Gastroesophageal sphincter (tissue), 4 donors: ENCODE measurements around the gene SUGCT. TPM values are rescaled to one million over a fixed set of nuclear protein-coding genes. Genes with fewer than 3 reads are reported as not detected.

Experiments
- ATAC-seq: fragments of 150-250 bp; one replicate; pipeline ENCODE4 v1.9.1; 2016; ENCODE audit warnings: mild to moderate bottlenecking, moderate library complexity
- H3K27ac ChIP-seq, 4 donors: fragments of 200-600 bp; sonication (generic) in 3 of 4; 1 replicate in 3 of 4; 2 replicates in 1 of 4; pipeline ENCODE4 v1.5.1; 2016 to 2019
- H3K27me3 ChIP-seq: fragments of 200-600 bp; sonication (generic); one replicate; pipeline ENCODE4 v1.5.1; 2019
- H3K36me3 ChIP-seq, 2 donors: fragments of 200-600 bp; sonication (generic); one replicate each; pipeline ENCODE4 v1.5.1; 2019; ENCODE audit warnings: control low read depth in 1 of 2
- H3K4me1 ChIP-seq, 3 donors: fragments of 200-600 bp; sonication (generic); 1 replicate in 2 of 3; 2 replicates in 1 of 3; pipeline ENCODE4 v1.5.1; 2016 to 2019; ENCODE audit warnings: control low read depth in 2 of 3
- H3K4me3 ChIP-seq, 2 donors: fragments of 200-600 bp; sonication (generic); one replicate each; pipeline ENCODE4 v1.5.1; 2019; ENCODE audit warnings: mild to moderate bottlenecking in 1 of 2, moderate library complexity in 1 of 2
- H3K9me3 ChIP-seq, 3 donors: fragments of 200-600 bp; sonication (generic); one replicate each; pipeline ENCODE4 v1.5.1; 2017 to 2019; ENCODE audit warnings: control low read depth in 2 of 3
- CTCF ChIP-seq, 4 experiments: fragments of 200-600 bp in 2 of 4; fragments of 450-650 bp in 2 of 4; sonication (generic) in 1 of 4; IDR thresholded peaks; one replicate each; pipeline ENCODE4 v1.5.1; 2017 to 2019; ENCODE audit warnings: antibody characterized with exemption in 4 of 4, mild to moderate bottlenecking in 2 of 4, moderate library complexity in 2 of 4
- EP300 ChIP-seq: sonication (generic); formaldehyde crosslinking; IDR thresholded peaks from one replicate; pipeline ENCODE4 v1.6.1; 2017; ENCODE audit warnings: antibody characterized with exemption, mild to moderate bottlenecking
- POLR2A ChIP-seq, 2 donors: fragments of 450-650 bp; IDR thresholded peaks; one replicate each; pipeline ENCODE4 v1.6.1; 2017; ENCODE audit warnings: antibody characterized with exemption in 2 of 2, mild to moderate bottlenecking in 2 of 2, moderate library complexity in 1 of 2
- POLR2AphosphoS5 ChIP-seq: sonication (generic); formaldehyde crosslinking; IDR thresholded peaks from one replicate; pipeline ENCODE4 v1.6.1; 2017; ENCODE audit warnings: antibody characterized with exemption
- WGBS, 2 donors: methylation state at CpG; one replicate each; pipeline ENCODE4 v1.1.5; 2018; ENCODE audit warnings: low coverage in 1 of 2; 5-methylcytosine and 5-hydroxymethylcytosine counted together
- total RNA-seq, 4 donors: library from RNA; depleted of rRNA; stranded (reverse); fragments of >200 nt; gene quantifications; one replicate each; pipeline ENCODE4 v1.1.0, GENCODE V29; 2016

SUGCT gene
- total RNA-seq, 4 donors from 2014 or later = 1.2 to 17.3 (median 10.8) TPM

- H3K27ac ChIP-seq = no peak overlapping the region
- peaks cover 0 to 5% (median 0%) of the 10 kb centered on the region in 3 donors for H3K4me1 ChIP-seq
- H3K36me3 ChIP-seq = no peaks in the 10 kb centered on the region
- H3K4me3 ChIP-seq = no peak overlapping the region
- H3K27me3 ChIP-seq = no peaks in the 10 kb centered on the region
- 100% methylated on average over 1 to 3 of the region's 4 CpGs for WGBS, 2 donors
- TF ChIP-seq CTCF (IDR thresholded peaks at IDR 0.05) = no peak
- TF ChIP-seq POLR2A (IDR thresholded peaks at IDR 0.05) = no peak
- TF ChIP-seq EP300 = no peak
- no peak for TF ChIP-seq POLR2AphosphoS5
- H3K9me3 ChIP-seq = no peaks in the 10 kb centered on the region
- ATAC-seq = no peak
Observed at GRCh38 chr7:40697653-40698052, 562.8 kb downstream of the SUGCT start.

- peaks cover 0 to 5% (median 0%) of the 10 kb centered on the region in 3 donors for H3K4me1 ChIP-seq
- TF ChIP-seq CTCF (IDR thresholded peaks at IDR 0.05) (no peak), EP300 (no peak), POLR2AphosphoS5 (no peak), POLR2A (IDR thresholded peaks at IDR 0.05) (no peak)
- WGBS, 2 donors = 80 to 86% methylated on average over 4 to 6 of the region's 6 CpGs
- H3K27me3 ChIP-seq = no peaks in the 10 kb centered on the region
- H3K4me3 ChIP-seq = no peak overlapping the region
- H3K27ac ChIP-seq = no peak overlapping the region
- no peaks in the 10 kb centered on the region for H3K36me3 ChIP-seq
- H3K9me3 ChIP-seq = no peaks in the 10 kb centered on the region
- no peak for ATAC-seq
Observed at GRCh38 chr7:40698214-40698920, 563.6 kb downstream of the SUGCT start.

GRCh38 chr7:40698921-40699260 lies 564.1 kb downstream of the SUGCT start:
- H3K4me1 ChIP-seq = peaks cover 0 to 5% (median 0%) of the 10 kb centered on the region in 3 donors
- H3K9me3 ChIP-seq = no peaks in the 10 kb centered on the region
- no peak for TF ChIP-seq POLR2A (IDR thresholded peaks at IDR 0.05)
- TF ChIP-seq EP300 = no peak
- no peak for TF ChIP-seq CTCF (IDR thresholded peaks at IDR 0.05)
- TF ChIP-seq POLR2AphosphoS5 = no peak
- H3K27ac ChIP-seq = no peak overlapping the region
- H3K4me3 ChIP-seq = no peak overlapping the region
- H3K27me3 ChIP-seq = no peaks in the 10 kb centered on the region
- WGBS, 2 donors = 87 to 88% methylated on average over 1 of the region's 1 CpG
- no peaks in the 10 kb centered on the region for H3K36me3 ChIP-seq
- ATAC-seq = no peak

GRCh38 chr7:40700653-40701421 lies 566.0 kb downstream of the SUGCT start:
- H3K27me3 ChIP-seq = no peaks in the 10 kb centered on the region
- no peak for TF ChIP-seq CTCF (IDR thresholded peaks at IDR 0.05)
- TF ChIP-seq POLR2A (IDR thresholded peaks at IDR 0.05) = no peak
- no peak for TF ChIP-seq POLR2AphosphoS5
- TF ChIP-seq EP300 = no peak
- no peak for ATAC-seq
- H3K36me3 ChIP-seq = no peaks in the 10 kb centered on the region
- no peaks in the 10 kb centered on the region for H3K9me3 ChIP-seq
- H3K27ac ChIP-seq = no peak overlapping the region
- no peaks in the 10 kb centered on the region for H3K4me1 ChIP-seq
- 72 to 93% methylated on average over 5 to 7 of the region's 9 CpGs for WGBS, 2 donors
- H3K4me3 ChIP-seq = no peak overlapping the region
